ENCODE measurements around the gene THSD4. TPM values are rescaled to one million over a fixed set of nuclear protein-coding genes. Genes with fewer than 3 reads are reported as not detected.

The THSD4 gene
- total and polyA plus RNA-seq, 9 of the 15 experiments (the other 6 are each of a cell fraction or from before 2014, with no cell fraction given), result 0.04 TPM; not detected in 5

GRCh38 chr15:71290881-71291635, 175.8 kb downstream of the THSD4 start:
- H3K27ac ChIP-seq (ENCODE audit: extremely low read depth, low read depth, low read length), result no peak overlapping the region
- no peak overlapping the region for H2AFZ ChIP-seq (ENCODE audit: low read depth, low read length)
- no TSS peak for BruUV-seq (replicated peaks)
- intact Hi-C loops (cut with micrococcal nuclease), result no loop called here
- no peaks in the 10 kb centered on the region for H3K9me1 ChIP-seq (ENCODE audit: control insufficient read depth, insufficient read depth, low read length)
- no peaks in the 10 kb centered on the region for H3K4me1 ChIP-seq (replicated peaks in 1 of 2; ENCODE audit: control insufficient read depth in 2 of 2, insufficient read depth in 2 of 2, low read length in 2 of 2)
- H3K79me2 ChIP-seq (ENCODE audit: control insufficient read depth, insufficient read depth, low read length), result no peaks in the 10 kb centered on the region
- no peaks in the 10 kb centered on the region for H3K36me3 ChIP-seq (ENCODE audit: control insufficient read depth, insufficient read depth, low read length)
- in situ Hi-C loops (cut with MboI), result no loop called here
- H3K4me2 ChIP-seq (ENCODE audit: insufficient read depth, low read length), result no peak overlapping the region
- WGBS (ENCODE audit: insufficient coverage, low coverage, missing lambda C conversion rate), result 0% methylated on average over 2 of the region's 2 CpGs
- POLR2A ChIA-PET, result no interaction called here
- FAIRE-seq (no peak), DNase-seq (ENCODE audit: extremely low read depth in 1 of 4, low spot score in 3 of 4) (no peak), ATAC-seq (no peak)
- no peaks in the 10 kb centered on the region; a peak in 1 of 5 replicates for H3K27me3 ChIP-seq (ENCODE audit: control insufficient read depth in 2 of 2, insufficient read depth in 2 of 2, low read length in 2 of 2)
- no peaks in the 10 kb centered on the region for H4K20me1 ChIP-seq (replicated peaks; ENCODE audit: control insufficient read depth, insufficient read depth, low read length)
- no peak overlapping the region for H3K4me3 ChIP-seq
- H3K9ac ChIP-seq (ENCODE audit: insufficient read depth in 1 of 2, low read depth in 2 of 2, low read length in 2 of 2), result no peak overlapping the region
- H3K9me3 ChIP-seq (replicated peaks; ENCODE audit: control insufficient read depth, insufficient read depth, low read depth, low read length), result no peaks in the 10 kb centered on the region
- CTCF ChIA-PET (ENCODE audit: low intra/inter-chr PET ratio), result no interaction called here
- TF ChIP-seq, protein P1, sequence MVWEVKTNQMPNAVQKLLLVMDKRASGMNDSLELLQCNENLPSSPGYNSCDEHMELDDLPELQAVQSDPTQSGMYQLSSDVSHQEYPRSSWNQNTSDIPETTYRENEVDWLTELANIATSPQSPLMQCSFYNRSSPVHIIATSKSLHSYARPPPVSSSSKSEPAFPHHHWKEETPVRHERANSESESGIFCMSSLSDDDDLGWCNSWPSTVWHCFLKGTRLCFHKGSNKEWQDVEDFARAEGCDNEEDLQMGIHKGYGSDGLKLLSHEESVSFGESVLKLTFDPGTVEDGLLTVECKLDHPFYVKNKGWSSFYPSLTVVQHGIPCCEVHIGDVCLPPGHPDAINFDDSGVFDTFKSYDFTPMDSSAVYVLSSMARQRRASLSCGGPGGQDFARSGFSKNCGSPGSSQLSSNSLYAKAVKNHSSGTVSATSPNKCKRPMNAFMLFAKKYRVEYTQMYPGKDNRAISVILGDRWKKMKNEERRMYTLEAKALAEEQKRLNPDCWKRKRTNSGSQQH (CRISPR knock-in tag; IDR thresholded peaks at IDR 0.05), result no peak
- TF ChIP-seq, protein P2, sequence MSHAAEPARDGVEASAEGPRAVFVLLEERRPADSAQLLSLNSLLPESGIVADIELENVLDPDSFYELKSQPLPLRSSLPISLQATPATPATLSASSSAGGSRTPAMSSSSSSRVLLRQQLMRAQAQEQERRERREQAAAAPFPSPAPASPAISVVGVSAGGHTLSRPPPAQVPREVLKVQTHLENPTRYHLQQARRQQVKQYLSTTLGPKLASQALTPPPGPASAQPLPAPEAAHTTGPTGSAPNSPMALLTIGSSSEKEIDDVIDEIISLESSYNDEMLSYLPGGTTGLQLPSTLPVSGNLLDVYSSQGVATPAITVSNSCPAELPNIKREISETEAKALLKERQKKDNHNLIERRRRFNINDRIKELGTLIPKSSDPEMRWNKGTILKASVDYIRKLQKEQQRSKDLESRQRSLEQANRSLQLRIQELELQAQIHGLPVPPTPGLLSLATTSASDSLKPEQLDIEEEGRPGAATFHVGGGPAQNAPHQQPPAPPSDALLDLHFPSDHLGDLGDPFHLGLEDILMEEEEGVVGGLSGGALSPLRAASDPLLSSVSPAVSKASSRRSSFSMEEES (CRISPR knock-in tag; IDR thresholded peaks at IDR 0.05), result no peak
- TF ChIP-seq, protein P3, sequence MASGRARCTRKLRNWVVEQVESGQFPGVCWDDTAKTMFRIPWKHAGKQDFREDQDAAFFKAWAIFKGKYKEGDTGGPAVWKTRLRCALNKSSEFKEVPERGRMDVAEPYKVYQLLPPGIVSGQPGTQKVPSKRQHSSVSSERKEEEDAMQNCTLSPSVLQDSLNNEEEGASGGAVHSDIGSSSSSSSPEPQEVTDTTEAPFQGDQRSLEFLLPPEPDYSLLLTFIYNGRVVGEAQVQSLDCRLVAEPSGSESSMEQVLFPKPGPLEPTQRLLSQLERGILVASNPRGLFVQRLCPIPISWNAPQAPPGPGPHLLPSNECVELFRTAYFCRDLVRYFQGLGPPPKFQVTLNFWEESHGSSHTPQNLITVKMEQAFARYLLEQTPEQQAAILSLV (tag; IDR thresholded peaks at IDR 0.05), result no peak
- no peak for TF ChIP-seq SNIP1 (IDR thresholded peaks at IDR 0.05; ENCODE audit: low read depth)
- no peak for TF ChIP-seq HDAC2 (IDR thresholded peaks at IDR 0.05)
- TF ChIP-seq ZBTB26 (CRISPR knock-in tag; IDR thresholded peaks at IDR 0.05), result no peak
- TF ChIP-seq SMAD2 (IDR thresholded peaks at IDR 0.05; ENCODE audit: low read depth, low read length), result no peak
- no peak for TF ChIP-seq PHTF2 (CRISPR knock-in tag; IDR thresholded peaks at IDR 0.05)
- no peak for TF ChIP-seq ZNF707 (CRISPR knock-in tag; conservative IDR thresholded peaks at IDR 0.05)
- no peak for TF ChIP-seq KLF13 (tag; IDR thresholded peaks at IDR 0.05; ENCODE audit: borderline replicate concordance, low read depth)
- TF ChIP-seq, protein P4, sequence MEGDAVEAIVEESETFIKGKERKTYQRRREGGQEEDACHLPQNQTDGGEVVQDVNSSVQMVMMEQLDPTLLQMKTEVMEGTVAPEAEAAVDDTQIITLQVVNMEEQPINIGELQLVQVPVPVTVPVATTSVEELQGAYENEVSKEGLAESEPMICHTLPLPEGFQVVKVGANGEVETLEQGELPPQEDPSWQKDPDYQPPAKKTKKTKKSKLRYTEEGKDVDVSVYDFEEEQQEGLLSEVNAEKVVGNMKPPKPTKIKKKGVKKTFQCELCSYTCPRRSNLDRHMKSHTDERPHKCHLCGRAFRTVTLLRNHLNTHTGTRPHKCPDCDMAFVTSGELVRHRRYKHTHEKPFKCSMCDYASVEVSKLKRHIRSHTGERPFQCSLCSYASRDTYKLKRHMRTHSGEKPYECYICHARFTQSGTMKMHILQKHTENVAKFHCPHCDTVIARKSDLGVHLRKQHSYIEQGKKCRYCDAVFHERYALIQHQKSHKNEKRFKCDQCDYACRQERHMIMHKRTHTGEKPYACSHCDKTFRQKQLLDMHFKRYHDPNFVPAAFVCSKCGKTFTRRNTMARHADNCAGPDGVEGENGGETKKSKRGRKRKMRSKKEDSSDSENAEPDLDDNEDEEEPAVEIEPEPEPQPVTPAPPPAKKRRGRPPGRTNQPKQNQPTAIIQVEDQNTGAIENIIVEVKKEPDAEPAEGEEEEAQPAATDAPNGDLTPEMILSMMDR (IDR thresholded peaks at IDR 0.05 in 2 of 3, conservative IDR thresholded peaks at IDR 0.05 in 1 of 3; ENCODE audit: insufficient read depth in 2 of 3, low read depth in 1 of 3, low read length in 3 of 3), result no peak
- no peak for TF ChIP-seq HNRNPL (IDR thresholded peaks at IDR 0.05; ENCODE audit: low read depth, low read length)
